HG03025 (cell line): ENCODE data around the gene L3MBTL4.

ENCODE experiments used
- ATAC-seq: cut with Tn5 transposase; IDR thresholded peaks from one replicate; pipeline ENCODE4 v1.9.1; 2021; ENCODE audit warnings: mild to moderate bottlenecking, moderate library complexity; ENCODE audit not compliant: unreplicated experiment, low FRiP score

Gene L3MBTL4

GRCh38 chr18:5974696-5975095, 440.0 kb downstream of the L3MBTL4 start:
- no peak for ATAC-seq

GRCh38 chr18:5973099-5973498, 441.6 kb downstream of the L3MBTL4 start:
- ATAC-seq = no peak

- ATAC-seq = peak; percentile 66
Observed at GRCh38 chr18:5972298-5972697, 442.4 kb downstream of the L3MBTL4 start.

GRCh38 chr18:5969989-5970403, 444.7 kb downstream of the L3MBTL4 start:
- ATAC-seq = no peak

GRCh38 chr18:5969355-5969988, 445.2 kb downstream of the L3MBTL4 start:
- no peak for ATAC-seq

- ATAC-seq = no peak
Observed at GRCh38 chr18:5967666-5968065, 447.0 kb downstream of the L3MBTL4 start.

- ATAC-seq = no peak
Observed at GRCh38 chr18:5967007-5967406, 447.7 kb downstream of the L3MBTL4 start.

GRCh38 chr18:5966514-5966913, 448.2 kb downstream of the L3MBTL4 start:
- ATAC-seq = no peak

- ATAC-seq = no peak
Observed at GRCh38 chr18:5964996-5965395, 449.7 kb downstream of the L3MBTL4 start.

- no peak for ATAC-seq
Observed at GRCh38 chr18:5964596-5964995, 450.1 kb downstream of the L3MBTL4 start.

GRCh38 chr18:5964108-5964507, 450.6 kb downstream of the L3MBTL4 start:
- ATAC-seq = no peak

- ATAC-seq = no peak
Observed at GRCh38 chr18:5963267-5963666, 451.4 kb downstream of the L3MBTL4 start.

- ATAC-seq = no peak
Observed at GRCh38 chr18:5962362-5962761, 452.3 kb downstream of the L3MBTL4 start.

GRCh38 chr18:5961828-5962150, 452.9 kb downstream of the L3MBTL4 start:
- no peak for ATAC-seq

- no peak for ATAC-seq
Observed at GRCh38 chr18:5961097-5961827, 453.4 kb downstream of the L3MBTL4 start.

GRCh38 chr18:5958822-5959221, 455.9 kb downstream of the L3MBTL4 start:
- no peak for ATAC-seq

GRCh38 chr18:5955861-5956260, 458.9 kb downstream of the L3MBTL4 start:
- no peak for ATAC-seq

- no peak for ATAC-seq
Observed at GRCh38 chr18:5951515-5952091, 463.1 kb downstream of the L3MBTL4 start.

- no peak for ATAC-seq
Observed at GRCh38 chr18:5948781-5949180, 465.9 kb downstream of the L3MBTL4 start.

GRCh38 chr18:5948237-5948636, 466.5 kb downstream of the L3MBTL4 start:
- no peak for ATAC-seq

GRCh38 chr18:5944448-5944847, 470.3 kb downstream of the L3MBTL4 start:
- no peak for ATAC-seq

- no peak for ATAC-seq
Observed at GRCh38 chr18:5943514-5943913, 471.2 kb downstream of the L3MBTL4 start.
